ENCODE measurements around the gene AUTS2.

AUTS2 gene

DNA sequence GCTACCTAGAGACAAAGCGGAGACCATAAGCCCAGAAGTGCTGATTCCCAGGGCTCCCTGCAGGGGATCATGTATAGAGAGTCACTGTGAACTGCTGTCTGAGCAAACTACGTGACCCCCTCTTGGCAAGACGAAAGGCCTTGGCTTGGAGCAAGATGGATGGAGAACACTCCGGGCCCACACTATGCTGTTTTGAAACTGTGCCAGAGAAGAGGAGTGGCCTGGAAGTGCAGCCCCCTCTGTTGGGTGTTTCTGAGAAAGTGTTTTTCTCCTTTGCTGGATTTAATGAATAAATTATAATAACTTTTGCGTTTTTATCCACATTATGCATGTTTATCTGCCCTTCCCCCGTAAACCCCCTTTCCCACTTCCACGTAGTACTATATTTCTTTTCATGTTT is 894.4 kb downstream of the AUTS2 start:
- no peak for DNase-seq (ENCODE audit: low read depth)
- TF ChIP-seq, protein P1, sequence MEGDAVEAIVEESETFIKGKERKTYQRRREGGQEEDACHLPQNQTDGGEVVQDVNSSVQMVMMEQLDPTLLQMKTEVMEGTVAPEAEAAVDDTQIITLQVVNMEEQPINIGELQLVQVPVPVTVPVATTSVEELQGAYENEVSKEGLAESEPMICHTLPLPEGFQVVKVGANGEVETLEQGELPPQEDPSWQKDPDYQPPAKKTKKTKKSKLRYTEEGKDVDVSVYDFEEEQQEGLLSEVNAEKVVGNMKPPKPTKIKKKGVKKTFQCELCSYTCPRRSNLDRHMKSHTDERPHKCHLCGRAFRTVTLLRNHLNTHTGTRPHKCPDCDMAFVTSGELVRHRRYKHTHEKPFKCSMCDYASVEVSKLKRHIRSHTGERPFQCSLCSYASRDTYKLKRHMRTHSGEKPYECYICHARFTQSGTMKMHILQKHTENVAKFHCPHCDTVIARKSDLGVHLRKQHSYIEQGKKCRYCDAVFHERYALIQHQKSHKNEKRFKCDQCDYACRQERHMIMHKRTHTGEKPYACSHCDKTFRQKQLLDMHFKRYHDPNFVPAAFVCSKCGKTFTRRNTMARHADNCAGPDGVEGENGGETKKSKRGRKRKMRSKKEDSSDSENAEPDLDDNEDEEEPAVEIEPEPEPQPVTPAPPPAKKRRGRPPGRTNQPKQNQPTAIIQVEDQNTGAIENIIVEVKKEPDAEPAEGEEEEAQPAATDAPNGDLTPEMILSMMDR (conservative IDR thresholded peaks at IDR 0.05; ENCODE audit: low read length): no peak
- no peak overlapping the region for H3K4me3 ChIP-seq (ENCODE audit: low read length)

DNA sequence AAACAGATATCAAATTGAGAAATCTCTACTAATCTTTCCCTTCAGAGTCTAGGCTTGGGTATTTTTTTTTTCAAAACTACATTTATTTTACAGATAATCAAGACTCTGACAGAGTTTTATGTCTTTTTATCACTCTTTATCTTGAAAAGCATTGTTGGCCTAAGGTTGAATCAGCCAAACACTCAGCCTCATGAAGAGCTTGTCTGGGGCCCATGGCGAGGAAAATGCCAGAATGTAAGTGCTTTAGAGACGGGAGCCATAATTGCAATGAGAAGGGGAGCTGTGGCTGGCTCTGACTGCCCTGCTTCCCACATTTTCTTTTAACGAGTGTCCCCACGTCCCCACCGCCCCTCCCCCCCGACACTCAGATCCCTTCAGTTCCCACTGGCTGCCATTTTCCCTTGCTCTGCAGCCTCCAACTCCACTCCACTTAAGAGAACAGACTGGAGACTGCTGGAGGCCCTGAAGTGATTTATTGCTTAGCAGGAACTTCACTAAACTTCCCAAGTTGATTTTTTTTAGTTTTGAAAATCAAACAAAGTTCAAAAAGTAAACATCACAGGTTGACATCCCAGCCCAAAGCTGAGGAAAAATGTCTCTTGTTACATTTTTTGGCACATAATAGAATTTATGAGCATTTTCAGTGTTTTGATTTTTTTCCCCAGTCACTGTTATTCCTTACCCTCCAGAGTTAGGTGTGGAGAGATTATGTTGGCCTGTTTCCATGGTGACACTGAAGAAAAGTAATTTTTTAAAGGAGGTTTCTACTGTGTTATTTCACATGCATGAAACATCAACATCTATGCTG is 896.2 kb downstream of the AUTS2 start:
- TF ChIP-seq, protein P1 (conservative IDR thresholded peaks at IDR 0.05; ENCODE audit: low read length): no peak
- no peak for DNase-seq (ENCODE audit: low read depth)
- no peak overlapping the region for H3K4me3 ChIP-seq (ENCODE audit: low read length)

DNA sequence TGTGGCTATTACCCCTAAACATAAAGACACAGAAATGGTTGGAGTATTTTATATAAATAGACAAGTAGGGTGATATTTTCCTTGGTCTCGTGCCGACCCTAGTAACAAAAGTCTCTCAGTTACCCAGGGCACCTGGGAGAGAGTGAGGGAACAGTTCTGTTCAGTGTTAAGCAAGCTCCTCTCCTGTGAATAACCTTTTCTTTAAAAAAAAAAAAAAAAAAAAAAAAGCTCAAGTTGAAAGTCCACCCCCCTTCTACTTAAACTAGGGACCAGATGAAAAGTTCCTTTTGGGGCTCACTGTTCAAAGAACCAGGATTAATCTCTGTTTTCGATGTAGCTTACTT is 896.7 kb downstream of the AUTS2 start:
- TF ChIP-seq, protein P1 (conservative IDR thresholded peaks at IDR 0.05; ENCODE audit: low read length): no peak

DNA sequence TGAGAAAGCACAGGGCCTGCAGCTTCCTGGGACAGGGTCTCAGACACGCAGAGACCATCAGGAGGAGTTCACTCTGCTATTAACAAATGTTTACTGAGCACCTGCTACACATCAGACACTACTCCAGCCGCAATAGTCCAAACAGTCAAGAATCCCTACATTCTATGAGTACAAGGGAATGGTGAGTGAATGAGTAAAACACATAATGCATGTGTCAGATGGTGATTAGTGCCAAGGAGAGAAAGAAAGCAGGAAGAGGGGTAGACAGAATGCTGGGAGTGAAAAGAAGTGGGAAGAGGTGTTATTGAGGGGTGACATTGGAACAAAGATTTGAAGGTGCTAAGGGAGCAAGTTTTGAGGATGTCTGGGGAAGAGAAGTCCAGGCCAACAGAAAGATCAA is 899.5 kb downstream of the AUTS2 start:
- H3K4me3 ChIP-seq (ENCODE audit: low read length): no peak overlapping the region
- TF ChIP-seq, protein P1 (conservative IDR thresholded peaks at IDR 0.05; ENCODE audit: low read length): no peak
- DNase-seq (ENCODE audit: low read depth): no peak

More for the DNA sequence above, 896.7 kb downstream of the AUTS2 start:
- no peak overlapping the region for H3K4me3 ChIP-seq (ENCODE audit: low read length)
- DNase-seq (ENCODE audit: low read depth): no peak

DNA sequence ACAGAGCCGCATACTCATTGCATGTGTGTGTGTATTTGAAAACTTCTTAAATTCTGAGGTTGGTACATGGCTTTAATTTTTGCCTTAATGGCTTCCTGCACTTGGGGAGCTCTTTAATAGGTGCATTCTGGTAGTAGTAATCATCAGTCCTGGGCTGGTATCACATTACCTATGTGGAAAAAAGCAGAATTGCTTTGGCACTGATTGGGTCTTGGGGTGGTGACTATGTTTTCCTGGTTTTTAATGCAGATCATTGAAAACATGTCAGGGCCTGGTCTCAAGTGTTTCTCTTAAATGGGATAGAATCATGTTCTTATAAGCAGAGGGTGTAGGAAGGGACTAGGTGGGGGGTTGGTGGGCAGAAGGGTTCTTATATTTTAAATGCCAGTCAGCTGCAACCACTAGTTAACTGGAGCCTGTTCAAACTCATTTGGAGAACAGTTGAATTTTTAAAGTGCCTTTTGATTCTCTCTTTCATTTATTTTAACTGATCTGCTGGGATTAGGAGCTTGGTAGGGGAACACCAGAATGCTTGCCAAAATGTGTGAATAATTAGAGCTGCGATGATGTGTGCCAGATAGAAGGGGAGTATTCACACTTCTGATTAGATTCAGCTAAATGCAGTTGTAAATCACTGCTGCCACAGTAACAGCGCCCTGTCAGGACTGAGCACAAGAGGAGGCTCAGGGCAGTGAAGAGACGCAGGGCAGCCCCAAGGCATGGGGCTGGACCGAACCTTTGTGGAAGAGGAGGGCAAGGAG is 900.1 kb downstream of the AUTS2 start:
- TF ChIP-seq, protein P1 (conservative IDR thresholded peaks at IDR 0.05; ENCODE audit: low read length): no peak
- DNase-seq (ENCODE audit: low read depth): no peak

DNA sequence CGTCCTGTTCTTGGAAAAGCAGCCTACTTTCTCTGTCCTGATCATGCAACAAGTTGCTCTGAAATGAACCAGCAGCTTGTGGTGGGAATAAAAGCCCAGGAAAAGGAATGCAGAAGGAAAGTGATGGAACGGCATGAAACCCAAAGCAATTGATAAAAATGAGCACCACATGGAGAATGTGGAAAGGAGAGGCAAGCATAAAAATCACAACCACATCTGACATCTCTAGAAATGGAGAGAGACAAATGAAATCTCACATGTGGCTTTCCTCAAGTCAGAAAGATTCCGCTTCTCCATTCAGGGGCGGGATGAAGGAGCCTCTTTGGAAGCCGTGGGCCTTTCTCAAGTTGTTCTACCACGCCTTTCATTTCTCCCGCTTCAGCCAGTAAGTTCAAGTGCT is 902.0 kb downstream of the AUTS2 start:
- DNase-seq (ENCODE audit: low read depth): peak; percentile 26
- H3K4me3 ChIP-seq (ENCODE audit: low read length): no peak overlapping the region
- TF ChIP-seq, protein P1 (conservative IDR thresholded peaks at IDR 0.05; ENCODE audit: low read length): no peak

More for the DNA sequence above, 900.1 kb downstream of the AUTS2 start:
- H3K4me3 ChIP-seq (ENCODE audit: low read length): no peak overlapping the region

Data from AG10803 (cell line).